ENCODE results near the gene EBF4.
"Not testable (repeated sequence)": the region's sequence is repeated elsewhere in the genome, so short reads cannot be mapped to it uniquely, and the experiment has no call there.

The EBF4 gene

DNA sequence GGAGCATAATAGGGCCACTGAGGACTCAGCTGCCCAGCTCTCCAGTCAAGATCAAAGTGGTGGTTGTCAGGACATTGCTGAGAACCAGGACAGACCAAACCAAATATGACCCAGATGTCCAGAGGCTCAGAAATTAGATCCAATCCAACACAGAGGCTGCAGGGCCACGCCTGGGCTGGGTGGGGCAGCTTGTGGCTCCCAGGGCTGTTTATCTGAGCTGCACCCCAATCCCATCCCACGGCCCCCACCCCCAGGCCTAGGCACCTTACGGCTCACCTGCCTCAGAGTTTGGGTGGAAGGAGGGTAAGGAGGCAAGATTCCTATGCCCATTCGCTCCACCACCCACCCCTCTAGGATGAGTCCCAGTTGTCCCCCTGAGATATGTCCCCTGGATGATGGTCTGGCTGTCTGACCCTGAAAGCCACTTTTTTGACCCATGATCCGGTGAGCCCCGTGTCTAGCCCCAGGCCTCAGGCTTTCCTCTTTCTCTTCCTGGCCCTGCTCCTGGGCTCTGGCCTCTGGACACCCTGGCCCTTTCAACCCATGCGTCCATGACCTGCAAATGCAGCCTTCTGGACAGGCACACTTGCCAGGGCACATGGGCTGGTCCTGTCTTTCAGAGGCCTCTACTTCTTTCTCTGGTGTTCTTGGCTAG lies 67.8 kb downstream of the EBF4 start:
- no peak for DNase-seq

DNA sequence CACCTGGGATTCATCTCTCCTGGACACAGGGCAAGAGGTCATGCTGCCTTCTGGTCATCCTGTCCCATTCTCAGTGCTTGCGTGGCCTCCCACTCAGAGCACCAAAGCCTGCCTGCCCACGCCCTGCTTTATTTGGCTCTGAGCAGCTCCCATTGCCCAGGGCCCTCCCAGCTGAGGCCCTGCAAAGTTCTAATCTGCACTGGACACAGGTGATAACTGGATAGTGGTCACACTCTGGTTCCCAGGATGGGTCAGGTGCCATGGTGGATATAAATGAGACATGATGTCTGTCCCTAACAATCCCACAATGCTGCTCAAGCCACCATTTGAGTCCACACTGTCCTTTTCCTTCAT lies 68.3 kb downstream of the EBF4 start:
- DNase-seq = no peak

DNA sequence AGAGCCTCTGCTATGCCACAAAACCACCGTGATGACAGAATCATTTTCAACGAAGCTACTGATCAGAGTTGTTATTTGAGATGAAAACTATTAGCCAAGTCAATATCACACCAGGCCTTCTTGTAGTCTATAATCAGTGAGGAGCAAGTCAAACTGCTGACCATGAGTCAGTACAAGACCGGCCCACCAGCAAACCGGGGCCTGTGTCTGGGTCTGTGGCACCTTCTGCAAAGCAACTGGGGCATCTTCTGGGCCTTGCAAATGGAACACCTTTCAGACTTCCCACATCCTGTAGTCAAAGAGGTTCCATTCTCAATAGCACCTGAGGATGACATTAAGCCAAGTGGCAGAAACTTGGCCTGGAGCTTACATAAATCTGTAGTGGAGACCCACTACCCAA lies 69.3 kb downstream of the EBF4 start:
- DNase-seq = no peak

DNA sequence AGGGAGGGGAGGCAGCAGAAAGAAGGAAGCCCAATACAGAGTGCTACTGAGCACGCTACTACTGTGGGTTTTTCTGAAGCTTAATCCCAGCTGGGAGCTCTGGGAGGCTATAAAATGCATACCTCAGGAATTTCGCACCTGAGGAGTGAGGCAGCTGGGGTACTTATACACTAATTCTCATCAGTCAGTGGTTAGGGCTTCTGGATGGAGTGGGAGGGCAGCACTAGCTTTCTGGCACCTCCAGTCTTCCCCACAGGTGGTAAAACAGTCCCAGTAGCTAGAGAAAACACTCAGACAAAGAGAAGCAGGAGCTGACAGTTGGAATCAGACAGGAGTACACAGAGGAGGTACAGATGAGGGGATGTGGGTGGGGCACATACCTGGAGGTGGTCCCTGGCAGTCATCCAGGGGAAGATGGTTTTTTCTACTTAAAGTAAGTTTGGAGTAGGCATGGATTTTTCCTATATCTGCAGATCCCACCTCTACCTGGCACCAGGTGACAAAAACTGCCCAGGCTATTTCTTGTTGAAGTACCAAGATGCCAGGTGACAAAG lies 70.1 kb downstream of the EBF4 start:
- no peak for DNase-seq

DNA sequence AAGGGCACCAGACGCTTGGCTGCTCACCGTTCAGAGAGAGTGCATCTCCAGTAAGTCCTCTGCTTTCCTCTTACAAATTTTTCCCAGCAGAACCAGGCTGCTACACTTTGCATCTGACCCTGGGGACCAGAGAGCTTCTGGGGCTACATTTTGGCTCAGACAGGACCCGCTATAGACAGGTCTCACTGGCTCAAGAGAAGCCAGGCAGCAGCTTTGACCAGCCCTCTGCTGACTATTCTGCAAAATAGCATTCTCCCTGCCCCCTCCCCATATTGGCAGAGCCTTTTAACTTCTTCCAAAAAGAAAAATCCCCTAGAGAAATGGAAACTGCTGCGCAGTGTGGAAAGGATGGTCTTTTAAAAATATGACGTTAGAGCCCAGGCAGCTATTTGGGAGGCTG lies 70.6 kb downstream of the EBF4 start:
- DNase-seq = no peak

DNA sequence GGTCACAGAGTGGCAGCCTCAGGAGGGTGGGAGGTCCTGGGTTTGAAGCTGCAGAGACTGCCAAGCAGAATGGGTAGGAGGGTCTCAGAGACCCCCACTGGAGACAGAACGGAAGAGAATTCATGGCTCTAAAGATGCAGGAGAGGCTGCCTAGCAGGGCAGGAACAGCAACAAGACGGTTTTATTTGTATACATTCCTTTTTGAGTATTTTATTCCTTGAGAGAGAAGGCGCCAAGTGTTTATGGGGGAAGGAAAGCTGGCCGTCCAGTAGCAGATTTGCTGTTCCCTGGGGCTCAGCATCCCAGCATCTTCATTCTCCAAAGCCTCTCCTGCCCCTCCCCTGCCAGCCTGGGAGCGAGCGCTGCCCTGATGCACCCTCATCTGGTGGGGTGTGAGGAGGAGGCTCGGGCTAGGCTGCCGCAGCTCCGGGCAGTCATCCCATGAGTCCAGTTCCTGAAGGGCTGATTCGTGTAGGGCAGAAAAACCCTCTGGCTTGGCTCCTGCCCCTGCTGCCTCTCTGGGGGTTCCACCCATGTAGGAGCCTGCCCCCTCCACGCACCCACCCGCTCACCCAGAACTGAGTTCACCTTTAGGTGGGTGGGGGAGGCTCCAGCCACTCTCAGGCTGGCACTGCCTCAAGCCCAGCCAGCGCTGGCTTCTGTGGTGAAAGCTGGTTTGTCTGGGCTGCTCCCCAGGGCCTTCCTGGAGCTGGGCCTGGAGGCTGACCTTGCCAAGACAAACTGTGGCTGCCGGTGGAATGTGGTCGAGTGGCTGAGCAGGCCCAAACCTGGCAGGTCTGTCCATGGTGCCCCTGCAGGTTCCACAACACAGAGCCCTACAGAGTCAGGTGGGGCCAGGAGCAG lies 75.4 kb downstream of the EBF4 start:
- DNase-seq = peak; percentile 20

DNA sequence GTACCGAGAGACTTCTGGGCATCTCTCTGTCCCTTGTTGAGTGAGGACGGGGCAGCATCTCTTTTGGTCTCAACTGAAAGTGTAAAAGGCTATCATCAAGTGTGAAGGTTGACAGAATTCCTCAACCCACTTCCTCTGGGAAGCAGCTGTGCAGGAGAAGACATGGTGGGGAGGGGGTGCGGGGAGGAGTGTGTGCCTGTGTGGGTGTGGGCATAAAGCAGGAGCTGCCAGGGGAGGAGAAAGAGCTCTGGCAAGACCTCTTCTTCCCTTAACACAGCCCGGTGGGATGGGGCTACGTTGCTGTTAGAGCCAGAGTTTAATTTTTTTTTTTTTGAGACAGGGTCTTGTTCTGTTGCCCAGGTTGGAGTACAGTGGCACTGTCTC lies 76.0 kb downstream of the EBF4 start:
- no peak for DNase-seq

DNA sequence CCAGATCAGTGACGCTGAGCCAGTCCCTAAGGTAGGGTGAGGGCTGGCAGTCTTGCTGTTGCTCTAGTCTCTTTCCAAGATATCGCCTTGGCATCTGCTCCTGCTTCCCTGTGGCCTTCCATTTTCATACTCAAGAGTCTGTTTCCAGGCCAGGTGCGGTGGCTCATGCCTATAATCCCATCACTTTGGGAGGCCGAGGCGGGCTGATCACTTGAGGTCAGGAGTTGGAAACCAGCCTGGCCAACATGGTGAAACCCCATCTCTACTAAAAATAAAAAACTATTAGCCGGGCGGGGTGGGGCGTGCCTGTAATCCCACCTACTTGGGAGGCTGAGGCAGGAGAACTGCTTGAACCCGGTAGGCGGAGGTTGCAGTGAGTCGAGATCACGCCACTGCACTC lies 77.5 kb downstream of the EBF4 start:
- not testable (repeated sequence) for DNase-seq

DNA sequence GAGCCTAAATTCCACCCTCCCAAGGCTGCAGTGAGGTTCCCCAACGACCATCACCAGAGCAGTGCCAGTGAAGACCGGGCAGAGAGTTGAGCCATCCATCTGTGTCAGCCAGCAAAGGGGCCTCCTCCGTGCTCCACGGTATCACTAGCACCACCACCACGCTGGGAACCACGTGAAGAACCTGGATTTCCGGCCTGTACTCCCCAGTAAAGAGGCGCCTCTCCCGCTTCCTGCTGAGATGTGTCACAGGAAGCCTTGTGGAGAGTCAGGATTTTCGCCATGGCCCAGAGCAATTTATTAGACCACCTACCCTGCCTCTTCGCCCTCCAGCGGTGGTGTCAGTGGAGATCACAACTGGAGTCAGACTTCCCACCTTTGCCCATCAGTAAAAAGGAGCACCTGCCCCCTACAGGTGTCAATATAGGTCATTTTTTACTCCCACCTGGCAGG lies 79.1 kb downstream of the EBF4 start:
- DNase-seq = peak; percentile 31

DNA sequence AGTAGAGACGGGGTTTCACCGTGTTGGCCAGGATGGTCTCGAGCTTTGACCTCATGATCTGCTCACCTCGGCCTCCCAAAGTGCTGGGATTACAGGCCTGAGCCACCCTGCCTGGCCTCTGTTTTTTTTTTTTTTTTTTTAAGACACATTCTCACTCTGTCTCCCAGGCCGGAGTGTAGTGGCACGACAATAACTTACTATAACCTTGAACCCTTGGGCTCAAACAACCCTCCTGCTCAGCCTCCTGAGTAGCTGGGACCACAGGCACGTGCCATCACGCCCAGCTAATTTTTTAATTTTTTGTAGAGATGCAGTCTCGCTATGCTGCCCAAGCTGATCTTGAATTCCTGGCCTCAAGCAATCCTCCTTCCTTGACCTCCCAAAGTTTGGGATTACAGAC lies 81.2 kb downstream of the EBF4 start:
- DNase-seq = no peak

DNA sequence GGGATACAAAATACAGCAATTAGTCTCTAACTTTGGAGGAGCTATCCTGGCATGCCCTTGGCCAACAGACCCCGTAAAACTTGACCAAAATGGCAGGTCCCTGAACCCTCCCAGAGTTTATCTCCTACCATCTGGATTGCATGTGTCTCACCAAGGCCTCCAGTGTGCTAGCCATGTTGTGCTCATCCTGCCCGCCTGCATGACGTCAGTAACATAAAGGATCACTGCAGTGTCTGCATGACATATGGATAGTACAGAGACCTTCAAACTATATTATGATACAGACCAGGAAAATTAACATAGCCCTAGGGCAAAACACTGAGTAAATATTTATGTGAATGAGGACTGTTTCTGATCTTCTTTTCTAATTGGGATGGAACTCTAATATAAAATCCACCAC lies 82.6 kb downstream of the EBF4 start:
- DNase-seq = peak; percentile 47

DNA sequence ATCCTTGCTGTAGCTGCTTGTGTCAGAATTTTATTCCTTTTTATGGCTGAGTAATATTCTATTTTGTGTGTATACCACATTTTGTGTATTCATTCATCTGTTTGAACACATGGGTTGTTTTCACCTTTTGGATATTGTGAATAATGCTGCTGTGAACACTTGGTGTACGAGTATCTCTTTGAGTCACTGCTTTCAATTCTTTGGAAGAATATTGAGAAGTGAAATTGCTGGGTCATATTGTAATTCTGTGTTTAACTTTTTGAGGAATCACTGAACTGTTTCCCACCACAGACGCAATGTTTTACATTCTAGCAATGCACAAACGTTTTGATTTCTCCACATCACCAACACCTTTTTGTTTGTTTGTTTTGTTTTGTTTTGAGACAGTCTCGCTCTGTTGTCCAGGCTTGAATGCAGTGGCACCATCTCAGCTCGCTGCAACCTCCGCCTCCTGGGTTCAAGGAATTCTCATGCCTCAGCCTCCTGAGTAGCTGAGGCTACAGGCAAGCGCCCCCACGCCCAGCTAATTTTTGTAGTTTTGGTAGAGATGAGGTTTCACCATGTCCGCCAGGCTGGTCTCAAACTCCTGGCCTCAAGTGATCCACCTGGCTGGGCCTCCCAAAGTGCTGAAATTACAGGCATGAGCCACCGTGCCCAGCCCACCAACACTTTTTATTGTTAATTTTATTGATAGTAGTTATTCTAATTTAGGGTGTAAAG lies 86.2 kb downstream of the EBF4 start:
- DNase-seq = no peak

DNA sequence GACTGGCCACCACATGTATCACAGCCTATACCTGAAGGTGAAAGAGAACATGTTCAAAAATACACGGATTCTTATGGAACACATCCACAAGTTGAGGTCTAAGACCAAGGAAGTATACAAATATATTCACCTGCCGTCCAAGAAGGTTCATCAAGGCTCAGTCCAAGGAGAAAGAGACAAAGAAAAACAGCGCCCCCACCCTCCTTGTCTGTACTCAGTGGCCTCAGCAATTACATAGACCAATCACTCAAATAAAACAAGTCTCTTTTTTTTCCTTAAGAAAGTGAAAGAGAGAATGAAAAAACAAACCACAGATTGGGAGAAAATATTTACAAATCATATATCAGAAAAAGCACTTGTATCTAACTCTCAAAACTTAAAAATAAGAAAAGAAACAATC lies 88.4 kb downstream of the EBF4 start:
- DNase-seq = no peak

DNA sequence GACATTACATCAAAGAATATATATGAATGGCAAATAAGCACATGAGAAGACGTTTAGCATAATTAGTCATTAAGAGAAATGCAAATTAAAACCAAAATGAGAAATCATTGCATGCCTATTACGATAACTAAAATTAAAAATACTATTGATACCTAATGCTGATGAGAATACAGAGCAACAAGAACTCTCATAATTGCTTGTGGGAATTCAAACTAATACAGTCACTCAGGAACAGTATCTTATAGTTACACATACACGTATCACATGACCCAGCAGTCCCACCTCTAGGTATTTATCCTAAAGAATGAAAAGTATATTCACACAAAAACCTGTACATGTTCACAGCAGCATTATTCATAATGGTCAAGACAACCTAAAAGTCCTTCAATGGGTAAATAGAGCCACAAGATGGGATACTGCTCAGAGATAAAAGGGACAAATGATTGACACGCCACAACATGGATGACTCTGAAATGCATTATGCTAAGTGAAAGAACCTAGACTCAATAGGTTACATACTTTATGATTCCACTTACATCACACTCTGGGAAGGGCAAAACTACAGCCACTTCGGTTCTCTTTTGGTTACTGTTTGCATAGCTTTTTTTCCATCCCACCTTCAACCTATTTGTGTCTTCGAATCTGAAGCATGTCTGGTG lies 91.5 kb downstream of the EBF4 start:
- DNase-seq = no peak

DNA sequence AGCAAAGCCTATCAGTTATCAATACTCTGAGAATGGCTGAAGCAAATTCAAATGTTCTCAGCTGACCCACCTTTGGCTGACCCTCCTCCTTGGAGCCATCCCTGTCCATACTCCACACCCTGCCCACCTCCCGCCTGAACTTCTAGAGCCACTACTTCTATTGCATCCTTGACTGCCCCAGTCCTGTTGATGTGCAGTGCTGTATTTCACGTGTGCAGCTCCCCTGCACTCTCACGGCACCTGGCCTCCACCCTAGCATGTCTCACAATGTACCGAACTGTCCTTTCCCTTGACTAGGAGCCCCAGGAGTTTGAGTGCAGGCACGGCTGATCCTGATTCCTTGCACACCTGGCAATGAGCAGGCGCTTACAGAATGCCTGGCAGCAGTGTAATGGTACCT lies 100.9 kb downstream of the EBF4 start:
- DNase-seq = no peak

DNA sequence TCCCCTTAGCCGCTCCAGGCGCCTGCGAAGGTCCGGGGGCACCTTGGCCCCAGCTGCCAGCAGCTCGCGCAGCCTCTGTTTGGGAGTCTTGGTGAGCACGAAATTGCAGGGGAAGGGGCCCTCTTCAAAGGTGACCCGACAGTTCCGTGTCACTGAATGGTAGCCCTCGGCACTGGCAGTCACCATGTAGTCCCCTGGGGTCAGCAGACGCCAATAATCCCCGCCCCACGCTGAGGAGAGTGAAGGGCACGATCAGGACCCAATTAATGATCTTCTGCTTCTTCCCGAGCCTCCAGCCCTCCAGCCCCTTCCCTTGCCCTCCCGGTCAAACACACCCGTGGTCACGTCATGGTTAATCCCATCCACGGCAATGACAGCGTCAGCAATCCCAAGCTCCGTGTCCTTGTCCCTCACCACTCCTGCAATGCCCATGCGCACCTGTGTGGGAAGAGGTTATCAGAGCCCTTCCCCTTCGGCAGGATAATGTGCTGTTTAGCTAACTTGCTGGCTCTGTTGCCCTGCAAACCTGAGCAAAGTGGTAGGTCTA lies 101.7 kb downstream of the EBF4 start:
- DNase-seq = no peak

DNA sequence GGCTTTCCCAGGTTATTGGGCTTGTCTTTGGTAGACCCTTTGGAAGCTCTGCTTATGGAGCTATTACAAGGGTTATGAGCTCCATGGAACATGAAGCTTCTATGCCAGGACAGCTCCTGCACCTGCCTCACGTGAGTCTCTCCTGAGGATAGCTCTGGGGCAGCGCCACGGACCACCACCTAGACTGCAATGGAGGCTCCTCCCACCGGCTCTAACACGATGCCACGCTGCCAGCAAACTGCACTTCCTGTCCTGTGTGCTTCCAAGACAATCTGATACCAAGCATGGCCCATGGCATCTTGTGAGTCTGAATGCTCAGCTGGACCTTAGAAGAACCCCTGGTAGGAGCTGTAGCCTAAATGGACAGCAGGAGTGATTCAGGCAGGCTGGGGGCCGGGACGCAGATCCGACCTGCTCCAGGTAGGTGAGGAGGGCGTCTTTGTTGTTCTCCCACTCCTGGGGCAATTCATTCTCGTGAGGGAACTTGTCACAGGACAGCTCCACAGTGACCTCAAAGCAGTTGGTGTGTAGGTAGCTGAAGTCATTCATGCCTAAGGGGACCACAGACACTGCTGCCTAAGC lies 102.4 kb downstream of the EBF4 start:
- DNase-seq = no peak

DNA sequence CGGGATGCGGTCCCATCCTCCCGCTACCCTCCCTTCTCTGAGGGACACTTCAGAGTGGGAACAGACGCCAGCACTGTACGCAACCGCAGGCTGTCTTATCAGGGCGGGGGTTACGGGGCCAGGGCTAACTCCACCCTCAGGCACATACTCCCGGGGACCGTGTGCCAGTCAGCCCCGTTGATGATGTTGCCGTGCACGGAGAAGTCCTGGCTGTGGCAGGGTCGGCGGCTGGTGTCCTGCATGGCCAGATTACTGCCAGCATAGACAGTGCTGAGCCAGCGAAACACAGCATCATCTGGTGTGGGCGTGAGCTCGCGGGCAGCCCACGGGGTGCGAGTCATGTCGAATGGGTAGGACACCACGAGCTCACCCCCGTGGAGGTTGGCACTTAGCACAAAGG lies 102.9 kb downstream of the EBF4 start:
- no peak for DNase-seq

DNA sequence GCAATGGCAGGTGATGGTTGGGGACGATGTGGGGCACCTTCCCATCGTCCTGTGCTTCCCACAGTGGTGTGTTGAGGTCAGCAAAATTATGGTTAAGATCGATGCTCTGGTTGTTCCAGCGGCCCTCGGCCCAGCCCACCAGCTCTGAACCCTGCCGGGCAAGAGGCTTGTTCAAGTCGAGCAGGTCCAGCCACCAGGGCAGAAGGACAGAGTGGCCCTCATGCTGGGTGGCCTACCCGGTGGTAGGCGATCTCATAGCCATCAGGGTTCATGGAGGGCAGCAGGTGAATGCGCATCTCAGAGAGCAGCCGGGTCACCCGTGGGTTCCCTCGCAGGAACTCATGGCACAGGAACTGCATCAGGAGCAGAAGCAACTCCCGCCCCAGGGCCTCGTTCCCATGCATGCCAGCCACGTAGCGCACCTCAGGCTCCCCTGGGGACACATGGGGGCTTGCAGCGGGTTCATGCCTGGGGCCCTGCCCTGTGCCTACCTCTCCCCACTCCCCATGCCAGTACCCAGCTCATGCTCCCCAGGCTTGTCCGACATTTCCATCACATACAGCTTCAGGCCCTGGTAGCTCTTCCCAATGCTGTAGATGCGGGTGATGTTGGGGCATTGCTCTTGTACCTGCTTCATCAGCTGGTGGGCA lies 103.6 kb downstream of the EBF4 start:
- DNase-seq = no peak

DNA sequence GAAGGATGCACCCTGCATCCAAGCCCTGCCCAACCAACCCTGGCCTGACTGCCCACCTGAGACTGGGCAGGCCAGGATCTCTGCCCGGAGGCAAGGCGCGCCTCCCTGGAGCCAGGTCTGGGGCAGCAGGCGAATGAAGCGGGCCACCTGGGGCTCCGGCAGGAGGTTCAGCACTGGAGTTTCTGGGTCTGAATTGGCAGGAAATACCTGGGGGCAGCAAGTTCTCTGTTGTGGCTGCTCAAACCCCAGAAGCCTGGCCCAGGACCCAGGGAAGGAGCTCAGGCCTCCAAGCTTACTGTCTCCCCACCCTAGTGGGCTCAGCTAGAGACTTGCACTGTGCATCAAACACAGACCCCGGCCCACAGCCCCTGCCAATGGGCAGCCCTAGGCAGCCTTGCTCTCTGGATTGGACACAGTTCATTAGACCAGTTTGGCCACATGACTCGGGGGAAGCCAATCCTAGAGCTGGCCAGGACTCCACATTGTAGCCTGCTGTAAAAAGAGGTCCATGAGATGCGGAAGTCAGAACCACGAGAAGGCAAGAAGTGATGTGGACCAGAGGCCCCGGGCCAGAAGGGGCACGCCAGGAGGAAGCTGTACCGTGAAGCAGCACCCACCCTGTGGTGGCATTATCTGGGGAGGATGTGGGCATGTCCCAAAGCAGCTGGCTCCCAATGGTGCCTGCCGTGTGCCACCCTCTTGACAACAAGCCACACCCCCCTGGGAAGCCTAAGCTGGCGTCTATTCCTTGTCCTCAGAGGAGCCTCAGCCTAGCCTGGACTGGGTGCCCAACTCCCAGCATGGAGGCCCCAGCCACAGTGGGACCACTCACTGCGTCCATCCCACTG lies 104.8 kb downstream of the EBF4 start:
- no peak for DNase-seq
